AG09309 (cell line): Measurements from ENCODE around the gene MYPN.

ENCODE experiments used
- DNase-seq: peaks from one replicate; pipeline ENCODE4 v3.0.0-alpha.2; 2010; ENCODE audit warnings: low read depth
- H3K4me3 ChIP-seq: 2 replicates; pipeline ENCODE4 v1.5.1; 2011; ENCODE audit warnings: mild to moderate bottlenecking, low read depth, low read length, moderate library complexity; ENCODE audit not compliant: control insufficient read depth
- TF ChIP-seq, protein P1 (sequence below): IDR thresholded peaks from 2 replicates; pipeline ENCODE4 v1.5.1; 2011; ENCODE audit warnings: mild to moderate bottlenecking, low read depth, low read length, inconsistent platforms; ENCODE audit not compliant: insufficient read depth, control insufficient read depth; ENCODE audit errors: missing control alignments

The MYPN gene

GRCh38 chr10:68090586-68090985 lies 18.7 kb upstream of the MYPN start:
- TF ChIP-seq, protein P1, sequence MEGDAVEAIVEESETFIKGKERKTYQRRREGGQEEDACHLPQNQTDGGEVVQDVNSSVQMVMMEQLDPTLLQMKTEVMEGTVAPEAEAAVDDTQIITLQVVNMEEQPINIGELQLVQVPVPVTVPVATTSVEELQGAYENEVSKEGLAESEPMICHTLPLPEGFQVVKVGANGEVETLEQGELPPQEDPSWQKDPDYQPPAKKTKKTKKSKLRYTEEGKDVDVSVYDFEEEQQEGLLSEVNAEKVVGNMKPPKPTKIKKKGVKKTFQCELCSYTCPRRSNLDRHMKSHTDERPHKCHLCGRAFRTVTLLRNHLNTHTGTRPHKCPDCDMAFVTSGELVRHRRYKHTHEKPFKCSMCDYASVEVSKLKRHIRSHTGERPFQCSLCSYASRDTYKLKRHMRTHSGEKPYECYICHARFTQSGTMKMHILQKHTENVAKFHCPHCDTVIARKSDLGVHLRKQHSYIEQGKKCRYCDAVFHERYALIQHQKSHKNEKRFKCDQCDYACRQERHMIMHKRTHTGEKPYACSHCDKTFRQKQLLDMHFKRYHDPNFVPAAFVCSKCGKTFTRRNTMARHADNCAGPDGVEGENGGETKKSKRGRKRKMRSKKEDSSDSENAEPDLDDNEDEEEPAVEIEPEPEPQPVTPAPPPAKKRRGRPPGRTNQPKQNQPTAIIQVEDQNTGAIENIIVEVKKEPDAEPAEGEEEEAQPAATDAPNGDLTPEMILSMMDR = no peak
- no peak for DNase-seq
- H3K4me3 ChIP-seq = no peak overlapping the region

DNA sequence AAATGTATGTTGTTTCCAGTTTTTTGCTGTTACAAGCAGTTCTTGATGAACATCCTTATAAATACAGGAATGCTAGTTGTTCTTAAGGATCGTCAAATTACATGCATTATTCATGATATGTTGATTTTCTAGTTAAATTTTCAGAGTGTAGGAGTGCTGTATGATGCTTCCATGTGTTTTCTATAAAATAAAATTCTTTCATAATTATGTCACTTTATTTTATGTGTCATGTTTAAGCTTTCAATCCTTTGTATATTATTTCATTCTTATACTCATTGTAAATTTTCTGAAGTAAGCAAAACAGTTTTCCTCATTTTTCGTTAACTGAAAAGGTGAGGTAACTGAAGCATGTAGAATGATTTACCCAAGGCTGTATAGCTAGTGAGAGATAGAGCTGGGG lies 16.8 kb upstream of the MYPN start:
- TF ChIP-seq, protein P1 = no peak
- H3K4me3 ChIP-seq = no peak overlapping the region
- no peak for DNase-seq

DNA sequence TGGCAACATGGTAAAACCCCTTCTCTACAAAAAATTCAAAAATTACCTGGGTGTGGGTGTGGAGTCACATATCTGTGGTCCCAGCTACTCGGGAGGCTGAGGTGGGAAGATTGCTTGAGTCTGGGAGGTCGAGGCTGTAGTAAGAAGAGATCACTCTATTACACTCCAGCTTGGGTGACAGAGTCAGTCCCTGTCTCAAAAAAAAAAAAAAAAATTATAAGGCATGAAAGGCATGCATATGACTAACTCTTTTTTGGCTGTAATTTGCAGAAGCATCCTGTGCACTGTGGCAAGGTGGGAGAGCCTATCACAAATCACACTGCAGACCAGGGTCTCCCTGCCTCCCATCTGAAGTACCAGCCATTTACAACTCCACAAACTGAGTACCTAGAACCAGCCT lies 14.1 kb upstream of the MYPN start:
- DNase-seq = no peak
- no peak overlapping the region for H3K4me3 ChIP-seq

DNA sequence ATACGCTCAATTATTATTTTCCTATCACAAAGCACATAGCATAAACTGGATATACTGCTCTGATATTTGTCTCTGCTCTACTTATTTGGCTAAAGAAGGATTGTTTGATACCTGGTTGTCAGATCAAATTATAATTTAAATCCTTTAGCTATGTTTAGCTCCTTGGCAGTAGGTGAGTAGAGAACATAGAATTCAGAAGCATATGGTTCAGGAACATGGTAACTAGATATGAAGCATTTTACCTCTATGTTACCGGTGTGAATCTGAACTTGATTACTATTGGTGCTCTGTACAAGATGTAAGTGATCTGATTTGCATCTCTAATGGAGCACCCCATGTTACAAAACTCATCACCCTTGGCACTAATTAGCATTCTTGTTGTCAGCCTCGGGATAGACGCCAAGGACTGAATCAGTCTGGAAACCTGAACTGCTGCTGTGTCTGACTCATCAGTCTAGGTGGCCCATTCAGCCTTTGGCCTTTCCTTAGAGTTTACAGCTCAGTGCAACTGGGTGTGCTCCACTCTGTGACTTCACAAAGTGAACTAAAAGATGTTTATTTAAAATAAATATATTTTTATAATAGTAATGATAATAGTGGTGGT lies 12.3 kb upstream of the MYPN start:
- peak; percentile 78 for DNase-seq
- TF ChIP-seq, protein P1 = no peak
- no peak overlapping the region for H3K4me3 ChIP-seq

More for the DNA sequence above, 14.1 kb upstream of the MYPN start:
- TF ChIP-seq, protein P1 = no peak

- TF ChIP-seq, protein P1 = no peak
- DNase-seq = no peak
- no peak overlapping the region for H3K4me3 ChIP-seq
Measured at GRCh38 chr10:68099736-68100135, 9.6 kb upstream of the MYPN start.

- H3K4me3 ChIP-seq = no peak overlapping the region
- TF ChIP-seq, protein P1 = no peak
- no peak for DNase-seq
Measured at GRCh38 chr10:68101066-68101465, 8.2 kb upstream of the MYPN start.
